ENCODE measurements around the gene SLAMF8. TPM values are rescaled to one million over a fixed set of nuclear protein-coding genes. Genes with fewer than 3 reads are reported as not detected.
A peak's percentile ranks its signal among the peaks of the same experiment; 100 is the strongest.

Gene SLAMF8
- 10 to 100 TPM; 13.0 to 40.0 (median 25.2) TPM for total RNA-seq
- 10 to 100 TPM; 12.9 to 18.7 (median 16.1) TPM for polyA plus RNA-seq
- long read RNA-seq, donor 1, partial matches to known transcripts: 0 of 1 reads
- long read RNA-seq, donor 1, other reads (novel, unspliced or antisense): 0 of 1 reads
- long read RNA-seq, donor 2, partial matches to known transcripts: 0 of 1 reads
- long read RNA-seq, donor 2, other reads (novel, unspliced or antisense): 0 of 1 reads

DNA sequence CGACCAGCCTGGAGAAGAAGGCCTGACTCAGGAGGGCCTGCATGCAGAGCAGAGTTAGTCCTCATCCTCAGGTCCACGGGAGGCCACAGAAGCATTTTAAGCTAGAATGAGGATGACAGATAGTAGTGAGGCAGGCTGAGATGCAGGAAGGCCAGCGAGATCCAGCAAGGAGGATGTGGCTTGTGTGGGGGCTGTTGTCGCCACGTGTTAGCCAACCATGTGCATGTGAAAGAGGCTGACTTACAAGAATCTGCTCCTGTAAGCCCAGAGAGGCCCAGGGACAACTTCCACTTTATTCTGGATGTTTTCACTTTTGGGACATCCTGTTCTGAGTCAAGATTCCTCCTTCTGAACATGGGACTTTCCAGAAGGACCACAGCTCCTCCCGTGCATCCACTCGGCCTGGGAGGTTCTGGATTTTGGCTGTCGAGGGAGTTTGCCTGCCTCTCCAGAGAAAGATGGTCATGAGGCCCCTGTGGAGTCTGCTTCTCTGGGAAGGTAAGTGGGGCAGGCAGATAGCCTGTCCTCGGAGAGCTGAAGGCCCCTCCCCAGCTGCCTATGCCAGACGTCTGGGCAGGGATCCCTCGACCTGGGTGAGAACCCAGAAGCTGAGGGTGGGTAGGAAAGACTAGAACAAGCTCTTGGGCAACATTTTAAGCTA lies at the start of gene SLAMF8:
TSS of gene SLAMF8 (plus strand) at position 433 of the 661 bp plus-strand sequence. CDS start at position 459, 26 bp downstream.
- WGBS, 5 donors: 33 to 53% (median 41%) methylated on average over 11 of the region's 11 CpGs
- H3K4me3 ChIP-seq: peak within 1 kb of the TSS in 6 of 8 donors; percentile 14 to 56 (median 24)
- intact Hi-C loops (cut with DNase I; ENCODE audit: low total_unique reads): no loop called here
- TF ChIP-seq, protein P1, sequence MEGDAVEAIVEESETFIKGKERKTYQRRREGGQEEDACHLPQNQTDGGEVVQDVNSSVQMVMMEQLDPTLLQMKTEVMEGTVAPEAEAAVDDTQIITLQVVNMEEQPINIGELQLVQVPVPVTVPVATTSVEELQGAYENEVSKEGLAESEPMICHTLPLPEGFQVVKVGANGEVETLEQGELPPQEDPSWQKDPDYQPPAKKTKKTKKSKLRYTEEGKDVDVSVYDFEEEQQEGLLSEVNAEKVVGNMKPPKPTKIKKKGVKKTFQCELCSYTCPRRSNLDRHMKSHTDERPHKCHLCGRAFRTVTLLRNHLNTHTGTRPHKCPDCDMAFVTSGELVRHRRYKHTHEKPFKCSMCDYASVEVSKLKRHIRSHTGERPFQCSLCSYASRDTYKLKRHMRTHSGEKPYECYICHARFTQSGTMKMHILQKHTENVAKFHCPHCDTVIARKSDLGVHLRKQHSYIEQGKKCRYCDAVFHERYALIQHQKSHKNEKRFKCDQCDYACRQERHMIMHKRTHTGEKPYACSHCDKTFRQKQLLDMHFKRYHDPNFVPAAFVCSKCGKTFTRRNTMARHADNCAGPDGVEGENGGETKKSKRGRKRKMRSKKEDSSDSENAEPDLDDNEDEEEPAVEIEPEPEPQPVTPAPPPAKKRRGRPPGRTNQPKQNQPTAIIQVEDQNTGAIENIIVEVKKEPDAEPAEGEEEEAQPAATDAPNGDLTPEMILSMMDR (IDR thresholded peaks at IDR 0.05 in 8 of 11, conservative IDR thresholded peaks at IDR 0.05 in 3 of 11): no peak
- no peak for TF ChIP-seq POLR2A (IDR thresholded peaks at IDR 0.05)
- peak in 2 of 3 donors; percentile 52 to 61 for TF ChIP-seq POLR2AphosphoS5 (IDR thresholded peaks at IDR 0.05)
- H3K27ac ChIP-seq: peak within 1 kb of the TSS in 7 of 8 donors; percentile 45 to 78 (median 69)
- no peaks in the 10 kb centered on the region for H3K27me3 ChIP-seq (replicated peaks in 1 of 7)
- H3K4me1 ChIP-seq: peaks cover 15 to 74% (median 55%) of the 10 kb centered on the region in 6 donors
- DNase-seq: peak; percentile 84
- no peaks in the 10 kb centered on the region for H3K9me3 ChIP-seq
- no peaks in the 10 kb centered on the region for H3K36me3 ChIP-seq

DNA sequence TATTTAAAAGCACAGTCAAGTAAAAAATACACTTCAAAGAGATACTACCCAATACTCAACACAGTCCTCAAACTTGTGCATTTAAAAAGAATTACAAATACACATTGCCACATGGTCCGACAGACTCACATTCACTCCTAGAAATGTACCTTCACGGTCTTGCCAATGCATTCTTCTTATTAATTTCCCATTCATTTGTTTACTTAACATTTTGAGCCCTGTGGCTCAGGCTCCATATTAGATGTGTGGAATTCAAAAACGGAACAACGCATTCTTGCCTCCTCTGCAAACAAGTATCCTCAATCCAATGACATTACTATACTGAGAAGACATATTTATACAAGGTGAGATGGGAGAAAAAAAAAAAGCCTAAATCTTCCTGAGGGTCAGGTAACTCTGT lies 48.4 kb upstream of the SLAMF8 start:
- Histone ChIP-seq H3K4me1 (peaks cover 12 to 30% (median 21%) of the 10 kb centered on the region in 6 donors), H3K9me3 (no peaks in the 10 kb centered on the region), H3K27me3 (replicated peaks in 1 of 7) (no peaks in the 10 kb centered on the region), H3K36me3 (peaks cover 0 to 8% (median 0%) of the 10 kb centered on the region in 6 donors), H3K4me3 (no peak overlapping the region), H3K27ac (no peak overlapping the region)
- TF ChIP-seq POLR2A (IDR thresholded peaks at IDR 0.05): no peak
- no peak for TF ChIP-seq POLR2AphosphoS5 (IDR thresholded peaks at IDR 0.05)
- TF ChIP-seq, protein P1 (IDR thresholded peaks at IDR 0.05 in 8 of 11, conservative IDR thresholded peaks at IDR 0.05 in 3 of 11): no peak
- intact Hi-C loops (cut with DNase I; ENCODE audit: low total_unique reads): no loop called here
- no peak for DNase-seq
- 88 to 97% (median 94%) methylated on average over 4 of the region's 4 CpGs for WGBS, 5 donors

DNA sequence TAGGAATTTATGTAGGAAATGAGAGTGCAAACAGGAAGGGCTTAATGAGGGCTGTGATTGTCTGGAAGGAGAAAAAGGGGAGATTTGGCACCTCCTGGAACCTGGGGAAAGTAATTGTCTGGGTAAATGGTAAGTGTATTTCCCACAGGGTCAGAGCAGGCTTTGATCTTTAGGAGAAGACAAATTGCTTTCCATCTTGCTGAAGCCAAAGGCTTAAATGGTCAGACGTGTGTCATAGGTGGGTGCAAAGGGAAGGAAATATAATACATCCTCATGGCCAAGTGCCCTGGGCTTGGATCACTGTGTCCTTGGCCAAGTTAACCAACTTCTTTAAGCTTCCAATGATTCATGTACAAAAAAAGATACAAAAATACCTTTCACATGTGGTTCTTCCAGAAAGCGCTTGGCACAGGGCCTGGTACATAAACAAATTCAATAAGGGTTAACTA lies 47.2 kb upstream of the SLAMF8 start:
- DNase-seq: no peak

More for the DNA sequence above, 47.2 kb upstream of the SLAMF8 start:
- Histone ChIP-seq H3K36me3 (peaks cover 0 to 8% (median 0%) of the 10 kb centered on the region in 6 donors), H3K27me3 (replicated peaks in 1 of 7) (no peaks in the 10 kb centered on the region), H3K27ac (peak overlapping the region in 1 of 8 donors; percentile 30), H3K9me3 (no peaks in the 10 kb centered on the region), H3K4me1 (peaks cover 12 to 30% (median 21%) of the 10 kb centered on the region in 6 donors), H3K4me3 (no peak overlapping the region)
- 72 to 79% (median 76%) methylated on average over 2 of the region's 2 CpGs for WGBS, 5 donors
- intact Hi-C loops (cut with DNase I; ENCODE audit: low total_unique reads): no loop called here
- TF ChIP-seq POLR2AphosphoS5 (IDR thresholded peaks at IDR 0.05) (no peak), POLR2A (IDR thresholded peaks at IDR 0.05) (no peak)
- TF ChIP-seq, protein P1 (IDR thresholded peaks at IDR 0.05 in 8 of 11, conservative IDR thresholded peaks at IDR 0.05 in 3 of 11): no peak
